Ovary (tissue), 9 donors: ENCODE data around the gene AGBL4. TPM values are rescaled to one million over a fixed set of nuclear protein-coding genes. Genes with fewer than 3 reads are reported as not detected.

Experiments
- DNase-seq, 5 donors: peaks; one replicate each; pipeline ENCODE4 v3.0.0-alpha.2; 2019 to 2020
- H3K27ac ChIP-seq, 2 donors: fragments of 200-600 bp; one replicate each; pipeline versions ENCODE4 v1.5.1 to v1.8.0; 2019 to 2022
- H3K27me3 ChIP-seq: fragments of 200-600 bp; one replicate; pipeline ENCODE4 v1.8.0; 2022
- H3K36me3 ChIP-seq: fragments of 200-600 bp; sonication (generic); one replicate; pipeline ENCODE4 v1.5.1; 2019
- H3K4me1 ChIP-seq: one replicate; pipeline ENCODE4 v1.8.1; 2013; ENCODE audit warnings: mild to moderate bottlenecking, moderate library complexity; ENCODE audit not compliant: insufficient read depth
- H3K4me3 ChIP-seq: fragments of 200-600 bp; sonication (generic); one replicate; pipeline ENCODE4 v1.5.1; 2017
- H3K9me3 ChIP-seq, 2 donors: fragments of 200-600 bp in 1 of 2; sonication (generic) in 1 of 2; one replicate each; pipeline versions ENCODE4 v1.5.1 to v1.8.1; 2013 to 2019; ENCODE audit warnings: mild to moderate bottlenecking in 1 of 2, moderate library complexity in 1 of 2
- CTCF ChIP-seq, 3 donors: fragments of 450-650 bp in 2 of 3; fragments of 200-600 bp in 1 of 3; IDR thresholded peaks; one replicate each; pipeline versions ENCODE4 v1.5.1 to v1.8.0; 2016 to 2022; ENCODE audit warnings: antibody characterized with exemption in 3 of 3, mild to moderate bottlenecking in 1 of 3
- EP300 ChIP-seq: sonication (generic); formaldehyde crosslinking; IDR thresholded peaks from one replicate; pipeline ENCODE4 v1.6.1; 2017; ENCODE audit warnings: antibody characterized with exemption
- POLR2A ChIP-seq: fragments of 450-650 bp; IDR thresholded peaks from one replicate; pipeline ENCODE4 v1.6.1; 2017; ENCODE audit warnings: antibody characterized with exemption, mild to moderate bottlenecking, moderate library complexity
- WGBS, 3 donors: extraction: QIAGEN DNeasy Blood & Tissue Kit in 1 of 3; methylation state at CpG; one replicate each; pipeline versions ENCODE4 v1.1.5 to v1.1.7; 2013 to 2017; 5-methylcytosine and 5-hydroxymethylcytosine counted together
- intact Hi-C, 4 donors: fragments of 100-400 bp; cut with DNase I; formaldehyde crosslinking; loops; one replicate each; pipeline versions ENCODE4 v1.11.0 to v1.15.1; 2022 to 2023
- polyA plus RNA-seq, 2 donors: library from polyadenylated mRNA; stranded (reverse); fragments of 200-250 nt in 1 of 2; fragments of 350-450 nt in 1 of 2; fragmentation: Illumina TruSeq in 1 of 2; extraction: RNeasy Lipid Tissue Mini Kit (QIAGEN cat#74804) in 1 of 2; gene quantifications; one replicate each; pipeline ENCODE4 v1.2.3, GENCODE V29; 2013 to 2014
- total RNA-seq, 7 donors: library from RNA; depleted of rRNA in 2 of 7; stranded (reverse); fragments of >200 nt in 2 of 7; fragmentation: NEBNext Ultra II Directional in 3 of 7; extraction: Animal tissue kit (Norgen Biotek cat#: 25700) in 3 of 7; gene quantifications; one replicate each; pipeline versions ENCODE4 v1.1.0 to v1.2.4, GENCODE V29; 2016 to 2023
- donor health status: DM: no; HTN: no; CAD: no; lungs with moderate emphysema.
- donor health status: DM: no; HTN: no; CAD: no.
- donor health status: Bipolar disorder and iron deficiency.
- donor health status: DM: yes; HTN: yes; CAD: no.
- donor health status: DM: no; HTN: no; CAD: no.
- donor health status: DM: yes; HTN: yes; CAD: no.

The AGBL4 gene
- total and polyA plus RNA-seq, 9 donors: 0.15 to 6.2 (median 0.64) TPM

- TF ChIP-seq POLR2A (no peak), EP300 (no peak), CTCF (IDR thresholded peaks at IDR 0.05) (no peak)
- Histone ChIP-seq H3K27ac (no peak overlapping the region), H3K27me3 (no peaks in the 10 kb centered on the region), H3K4me3 (no peak overlapping the region), H3K9me3 (no peaks in the 10 kb centered on the region), H3K4me1 (no peaks in the 10 kb centered on the region), H3K36me3 (no peaks in the 10 kb centered on the region)
- WGBS, 3 donors: 81 to 92% (median 86%) methylated on average over 3 of the region's 3 CpGs
- no peak for DNase-seq
- intact Hi-C loops: no loop called here
Observed at GRCh38 chr1:48820491-48820890, 1203.3 kb downstream of the AGBL4 start.

- WGBS, 3 donors: 49 to 64% (median 50%) methylated on average over 4 of the region's 4 CpGs
- intact Hi-C loops: no loop called here
- DNase-seq: peak; percentile 42 to 72 (median 61)
Observed at GRCh38 chr1:48817505-48818114, 1206.1 kb downstream of the AGBL4 start.

GRCh38 chr1:48810740-48811139 lies 1213.0 kb downstream of the AGBL4 start:
- no peaks in the 10 kb centered on the region for H3K36me3 ChIP-seq
- 19 to 28% (median 22%) methylated on average over 4 of the region's 4 CpGs for WGBS, 3 donors
- DNase-seq: no peak
- H3K4me1 ChIP-seq: no peaks in the 10 kb centered on the region
- TF ChIP-seq CTCF (IDR thresholded peaks at IDR 0.05) (no peak), POLR2A (no peak), EP300 (no peak)
- no peaks in the 10 kb centered on the region for H3K9me3 ChIP-seq
- intact Hi-C loops: no loop called here
- H3K4me3 ChIP-seq: no peak overlapping the region
- H3K27ac ChIP-seq: no peak overlapping the region
- H3K27me3 ChIP-seq: no peaks in the 10 kb centered on the region

More at GRCh38 chr1:48817505-48818114, 1206.1 kb downstream of the AGBL4 start:
- Histone ChIP-seq H3K36me3 (no peaks in the 10 kb centered on the region), H3K4me3 (no peak overlapping the region), H3K9me3 (no peaks in the 10 kb centered on the region), H3K27ac (no peak overlapping the region), H3K4me1 (no peaks in the 10 kb centered on the region), H3K27me3 (no peaks in the 10 kb centered on the region)
- peak in 2 of 3 donors; percentile 28 to 43 for TF ChIP-seq CTCF (IDR thresholded peaks at IDR 0.05)
- no peak for TF ChIP-seq POLR2A

- no peak for DNase-seq
- Histone ChIP-seq H3K27ac (no peak overlapping the region), H3K27me3 (no peaks in the 10 kb centered on the region), H3K9me3 (no peaks in the 10 kb centered on the region), H3K4me1 (no peaks in the 10 kb centered on the region), H3K4me3 (no peak overlapping the region), H3K36me3 (no peaks in the 10 kb centered on the region)
- intact Hi-C loops: loop anchor here in 1 of 4 donors (10.0 kb wide), 1 partner anchor 124 kb away; no protein-coding TSS in a partner anchor
- TF ChIP-seq CTCF (IDR thresholded peaks at IDR 0.05): no peak
- no peak for TF ChIP-seq POLR2A
- no peak for TF ChIP-seq EP300
- 38 to 52% (median 44%) methylated on average over 3 of the region's 3 CpGs for WGBS, 3 donors
Observed at GRCh38 chr1:48808496-48808895, 1215.3 kb downstream of the AGBL4 start.
